Neural cell (in vitro differentiated cells): Measurements from ENCODE around the gene NELL1. TPM values are rescaled to one million over a fixed set of nuclear protein-coding genes. Genes with fewer than 3 reads are reported as not detected.

Experiments used
- H2AFZ ChIP-seq: fragments of 200-600, 300-800 bp; sonication (generic), shearing (Covaris generic); 2 replicates; pipeline ENCODE4 v1.6.0; 2014; ENCODE audit warnings: low read depth, mild to moderate bottlenecking, antibody characterized with exemption, low read length, moderate library complexity
- H3F3A ChIP-seq: fragments of 200-600 bp; shearing (Covaris generic); 2 replicates; pipeline ENCODE4 v1.6.1; 2016; ENCODE audit warnings: mild to moderate bottlenecking, moderate library complexity, mixed read lengths, antibody characterized with exemption, low read length; ENCODE audit not compliant: insufficient read depth, poor library complexity, severe bottlenecking
- H3K27ac ChIP-seq: fragments of 200-600, 300-800 bp; sonication (generic), shearing (Covaris generic); 2 replicates; pipeline ENCODE4 v1.5.1; 2014; ENCODE audit warnings: mild to moderate bottlenecking, low read length, moderate library complexity
- H3K27me3 ChIP-seq: fragments of 300-800, 200-600 bp; sonication (generic), shearing (Covaris generic); 2 replicates; pipeline ENCODE4 v1.6.0; 2014; ENCODE audit warnings: mild to moderate bottlenecking, low read depth, low read length, moderate library complexity; ENCODE audit not compliant: insufficient read depth
- H3K36me3 ChIP-seq: fragments of 300-800, 200-600 bp; sonication (generic), shearing (Covaris generic); 2 replicates; pipeline ENCODE4 v1.5.1; 2014; ENCODE audit warnings: mild to moderate bottlenecking, antibody characterized with exemption, low read length, moderate library complexity; ENCODE audit not compliant: insufficient read depth
- H3K4me2 ChIP-seq: fragments of 300-800, 200-600 bp; sonication (generic), shearing (Covaris generic); 2 replicates; pipeline ENCODE4 v1.6.0; 2014; ENCODE audit warnings: mild to moderate bottlenecking, low read length
- H3K4me3 ChIP-seq: fragments of 300-800, 200-600 bp; sonication (generic), shearing (Covaris generic); 2 replicates; pipeline ENCODE4 v1.5.1; 2014; ENCODE audit warnings: mild to moderate bottlenecking, low read length, moderate library complexity
- H3K79me2 ChIP-seq: fragments of 200-600 bp; shearing (Covaris generic); replicated peaks from 2 replicates; pipeline ENCODE4 v1.6.0; 2014; ENCODE audit warnings: mild to moderate bottlenecking, low read length, moderate library complexity; ENCODE audit not compliant: insufficient read depth
- H3K9ac ChIP-seq: fragments of 300-800, 200-600 bp; sonication (generic), shearing (Covaris generic); 2 replicates; pipeline ENCODE4 v1.6.1; 2016; ENCODE audit warnings: mild to moderate bottlenecking, low read length, mixed read lengths
- H3K9me2 ChIP-seq: fragments of 200-600 bp; shearing (Covaris generic); 2 replicates; pipeline ENCODE4 v1.6.1; 2016; ENCODE audit warnings: mild to moderate bottlenecking, low read length, mixed read lengths; ENCODE audit not compliant: insufficient read depth
- H3K9me3 ChIP-seq: fragments of 200-600, 300-800 bp; sonication (generic), shearing (Covaris generic); 2 replicates; pipeline ENCODE4 v1.6.1; 2016; ENCODE audit warnings: mild to moderate bottlenecking, mixed run types, low read length, moderate library complexity, mixed read lengths
- H4K20me1 ChIP-seq: fragments of 200-600 bp; shearing (Covaris generic); 2 replicates; pipeline ENCODE4 v1.6.1; 2016; ENCODE audit warnings: mild to moderate bottlenecking, mixed run types; ENCODE audit not compliant: insufficient read depth
- EP300 ChIP-seq: fragments of 450-650 bp; conservative IDR thresholded peaks from 2 replicates; pipeline ENCODE4 v1.6.1; 2014; ENCODE audit warnings: antibody characterized with exemption, mild to moderate bottlenecking, moderate library complexity; ENCODE audit not compliant: poor library complexity, severe bottlenecking
- EZH2 ChIP-seq: fragments of 200-600, 300-800 bp; shearing (Covaris generic), sonication (generic); IDR thresholded peaks from 2 replicates; pipeline ENCODE4 v1.6.1; 2014; ENCODE audit warnings: antibody characterized with exemption, low read length, borderline replicate concordance, mild to moderate bottlenecking; ENCODE audit not compliant: insufficient read depth, poor library complexity, severe bottlenecking
- MXI1 ChIP-seq: fragments of 450-650 bp; conservative IDR thresholded peaks from 2 replicates; pipeline ENCODE4 v1.6.1; 2014; ENCODE audit warnings: antibody characterized with exemption, mild to moderate bottlenecking; ENCODE audit not compliant: poor library complexity, severe bottlenecking
- POLR2AphosphoS5 ChIP-seq: IDR thresholded peaks from 2 replicates; pipeline ENCODE4 v1.6.1; 2012
- RAD21 ChIP-seq: fragments of 450-650 bp; conservative IDR thresholded peaks from 2 replicates; pipeline ENCODE4 v1.6.1; 2014; ENCODE audit warnings: antibody characterized with exemption, mild to moderate bottlenecking, moderate library complexity
- SMC3 ChIP-seq: fragments of 450-650 bp; conservative IDR thresholded peaks from 2 replicates; pipeline ENCODE4 v1.6.1; 2014; ENCODE audit warnings: antibody characterized with exemption, mild to moderate bottlenecking, moderate library complexity; ENCODE audit not compliant: poor library complexity
- TAF1 ChIP-seq: IDR thresholded peaks from 2 replicates; pipeline ENCODE4 v1.6.1; 2012; ENCODE audit warnings: low read depth
- polyA plus RNA-seq: library from polyadenylated mRNA; depleted of rRNA; stranded (reverse); fragments of >200 nt; gene quantifications from 2 replicates; pipeline ENCODE4 v1.2.3, GENCODE V29; 2014
- TF ChIP-seq, protein P1 (sequence below): fragments of 450-650 bp; IDR thresholded peaks from 2 replicates; pipeline ENCODE4 v1.5.1; 2014; ENCODE audit warnings: antibody characterized with exemption, mild to moderate bottlenecking, moderate library complexity; ENCODE audit not compliant: poor library complexity, severe bottlenecking
- TF ChIP-seq, protein P2 (sequence below): IDR thresholded peaks from 2 replicates; pipeline ENCODE4 v1.6.1; 2012; ENCODE audit warnings: borderline replicate concordance

Gene NELL1
- polyA plus RNA-seq, 1 donor from 2014 or later: 70.4 TPM

DNA sequence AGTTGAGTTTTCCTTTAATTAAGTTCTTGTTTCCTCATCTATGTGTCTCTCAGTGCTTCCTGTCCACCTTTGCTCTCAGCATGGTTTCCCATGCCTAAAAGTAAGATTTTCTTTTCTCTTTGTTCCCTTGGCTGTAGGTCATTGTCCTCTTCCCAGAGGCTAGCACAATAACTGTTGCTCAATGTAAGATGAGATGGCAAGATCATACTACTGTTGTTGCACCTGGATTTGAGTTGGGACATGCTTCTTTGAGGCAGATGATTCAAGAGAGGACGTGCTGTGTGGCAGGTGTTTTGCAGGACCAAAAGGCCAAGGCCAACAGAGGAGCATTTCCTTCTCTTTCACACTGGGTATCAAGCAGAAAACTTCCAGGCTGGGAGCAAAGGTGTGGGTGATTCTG lies 11.3 kb upstream of the NELL1 start:
- no peaks in the 10 kb centered on the region for H3K79me2 ChIP-seq
- no peak overlapping the region for H3K4me2 ChIP-seq
- no peaks in the 10 kb centered on the region for H4K20me1 ChIP-seq
- H3K9me2 ChIP-seq: no peaks in the 10 kb centered on the region
- TF ChIP-seq, protein P1, sequence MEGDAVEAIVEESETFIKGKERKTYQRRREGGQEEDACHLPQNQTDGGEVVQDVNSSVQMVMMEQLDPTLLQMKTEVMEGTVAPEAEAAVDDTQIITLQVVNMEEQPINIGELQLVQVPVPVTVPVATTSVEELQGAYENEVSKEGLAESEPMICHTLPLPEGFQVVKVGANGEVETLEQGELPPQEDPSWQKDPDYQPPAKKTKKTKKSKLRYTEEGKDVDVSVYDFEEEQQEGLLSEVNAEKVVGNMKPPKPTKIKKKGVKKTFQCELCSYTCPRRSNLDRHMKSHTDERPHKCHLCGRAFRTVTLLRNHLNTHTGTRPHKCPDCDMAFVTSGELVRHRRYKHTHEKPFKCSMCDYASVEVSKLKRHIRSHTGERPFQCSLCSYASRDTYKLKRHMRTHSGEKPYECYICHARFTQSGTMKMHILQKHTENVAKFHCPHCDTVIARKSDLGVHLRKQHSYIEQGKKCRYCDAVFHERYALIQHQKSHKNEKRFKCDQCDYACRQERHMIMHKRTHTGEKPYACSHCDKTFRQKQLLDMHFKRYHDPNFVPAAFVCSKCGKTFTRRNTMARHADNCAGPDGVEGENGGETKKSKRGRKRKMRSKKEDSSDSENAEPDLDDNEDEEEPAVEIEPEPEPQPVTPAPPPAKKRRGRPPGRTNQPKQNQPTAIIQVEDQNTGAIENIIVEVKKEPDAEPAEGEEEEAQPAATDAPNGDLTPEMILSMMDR: no peak
- TF ChIP-seq RAD21 (no peak), MXI1 (no peak), POLR2AphosphoS5 (no peak), EZH2 (no peak), TAF1 (no peak), SMC3 (no peak), EP300 (no peak)
- TF ChIP-seq, protein P2, sequence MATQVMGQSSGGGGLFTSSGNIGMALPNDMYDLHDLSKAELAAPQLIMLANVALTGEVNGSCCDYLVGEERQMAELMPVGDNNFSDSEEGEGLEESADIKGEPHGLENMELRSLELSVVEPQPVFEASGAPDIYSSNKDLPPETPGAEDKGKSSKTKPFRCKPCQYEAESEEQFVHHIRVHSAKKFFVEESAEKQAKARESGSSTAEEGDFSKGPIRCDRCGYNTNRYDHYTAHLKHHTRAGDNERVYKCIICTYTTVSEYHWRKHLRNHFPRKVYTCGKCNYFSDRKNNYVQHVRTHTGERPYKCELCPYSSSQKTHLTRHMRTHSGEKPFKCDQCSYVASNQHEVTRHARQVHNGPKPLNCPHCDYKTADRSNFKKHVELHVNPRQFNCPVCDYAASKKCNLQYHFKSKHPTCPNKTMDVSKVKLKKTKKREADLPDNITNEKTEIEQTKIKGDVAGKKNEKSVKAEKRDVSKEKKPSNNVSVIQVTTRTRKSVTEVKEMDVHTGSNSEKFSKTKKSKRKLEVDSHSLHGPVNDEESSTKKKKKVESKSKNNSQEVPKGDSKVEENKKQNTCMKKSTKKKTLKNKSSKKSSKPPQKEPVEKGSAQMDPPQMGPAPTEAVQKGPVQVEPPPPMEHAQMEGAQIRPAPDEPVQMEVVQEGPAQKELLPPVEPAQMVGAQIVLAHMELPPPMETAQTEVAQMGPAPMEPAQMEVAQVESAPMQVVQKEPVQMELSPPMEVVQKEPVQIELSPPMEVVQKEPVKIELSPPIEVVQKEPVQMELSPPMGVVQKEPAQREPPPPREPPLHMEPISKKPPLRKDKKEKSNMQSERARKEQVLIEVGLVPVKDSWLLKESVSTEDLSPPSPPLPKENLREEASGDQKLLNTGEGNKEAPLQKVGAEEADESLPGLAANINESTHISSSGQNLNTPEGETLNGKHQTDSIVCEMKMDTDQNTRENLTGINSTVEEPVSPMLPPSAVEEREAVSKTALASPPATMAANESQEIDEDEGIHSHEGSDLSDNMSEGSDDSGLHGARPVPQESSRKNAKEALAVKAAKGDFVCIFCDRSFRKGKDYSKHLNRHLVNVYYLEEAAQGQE: no peak
- no peak overlapping the region for H3K27ac ChIP-seq
- peaks cover 5% of the 10 kb centered on the region for H3K9me3 ChIP-seq
- no peak overlapping the region for H3K4me3 ChIP-seq
- H3K36me3 ChIP-seq: no peaks in the 10 kb centered on the region
- no peaks in the 10 kb centered on the region for H3K27me3 ChIP-seq
- no peaks in the 10 kb centered on the region for H3F3A ChIP-seq
- no peak overlapping the region for H2AFZ ChIP-seq
- H3K9ac ChIP-seq: no peak overlapping the region

DNA sequence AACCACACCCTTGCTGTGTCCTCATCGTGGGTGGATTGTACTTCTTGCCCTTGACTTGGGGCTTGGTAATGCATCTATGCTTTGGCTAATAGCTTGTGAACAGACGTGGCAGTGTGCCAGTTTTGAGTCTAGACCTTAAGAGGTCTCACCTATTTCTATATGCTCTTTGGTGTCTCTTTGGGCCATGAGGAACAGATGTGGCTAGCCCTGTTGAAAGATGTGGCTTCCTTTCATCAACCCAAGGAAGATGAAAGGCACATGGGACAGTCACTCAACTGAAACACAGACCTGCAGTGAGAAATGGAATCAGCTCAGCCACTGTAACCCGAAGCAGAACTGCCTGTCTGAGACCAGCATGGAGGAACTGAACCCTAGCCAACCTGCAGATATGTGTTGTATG lies 7.9 kb upstream of the NELL1 start:
- Histone ChIP-seq H3K9ac (no peak overlapping the region), H3K9me2 (no peaks in the 10 kb centered on the region), H3K27me3 (no peaks in the 10 kb centered on the region), H2AFZ (no peak overlapping the region), H3F3A (no peaks in the 10 kb centered on the region), H3K9me3 (peaks cover 5% of the 10 kb centered on the region), H3K4me2 (no peak overlapping the region), H3K36me3 (no peaks in the 10 kb centered on the region), H3K4me3 (no peak overlapping the region), H3K79me2 (no peaks in the 10 kb centered on the region), H4K20me1 (no peaks in the 10 kb centered on the region), H3K27ac (no peak overlapping the region)
- TF ChIP-seq EP300 (no peak), MXI1 (no peak)
- TF ChIP-seq, protein P1: no peak
- TF ChIP-seq, protein P2: no peak
